Measurements from ENCODE around the gene CASK. TPM values are rescaled to one million over a fixed set of nuclear protein-coding genes. Genes with fewer than 3 reads are reported as not detected.

Gene CASK
- total RNA-seq, 1 donor from 2014 or later = 41.0 TPM

- H3K4me3 ChIP-seq = no peak overlapping the region
- H3K27me3 ChIP-seq = no peaks in the 10 kb centered on the region
- no peak for DNase-seq (ENCODE audit: extremely low spot score in 2 of 2)
- no peaks in the 10 kb centered on the region for H3K36me3 ChIP-seq
- no peaks in the 10 kb centered on the region for H3K9me3 ChIP-seq
- H3K4me1 ChIP-seq = no peaks in the 10 kb centered on the region
- TF ChIP-seq POLR2A (IDR thresholded peaks at IDR 0.05) = no peak
- TF ChIP-seq POLR2AphosphoS5 (IDR thresholded peaks at IDR 0.05; ENCODE audit: insufficient read depth in 1 of 2, low read depth in 1 of 2) = no peak
- no peak for TF ChIP-seq CTCF (IDR thresholded peaks at IDR 0.05)
- no peak overlapping the region for H3K27ac ChIP-seq
- intact Hi-C loops (cut with DNase I) = no loop called here
These were observed 212.2 kb downstream of the CASK start for GRCh38 chrX:41711021-41711667.

GRCh38 chrX:41708486-41708885 lies 214.9 kb downstream of the CASK start:
- Histone ChIP-seq H3K27me3 (no peaks in the 10 kb centered on the region), H3K9me3 (no peaks in the 10 kb centered on the region), H3K36me3 (no peaks in the 10 kb centered on the region), H3K27ac (no peak overlapping the region), H3K4me1 (no peaks in the 10 kb centered on the region), H3K4me3 (no peak overlapping the region)
- no peak for TF ChIP-seq CTCF (IDR thresholded peaks at IDR 0.05)
- TF ChIP-seq POLR2AphosphoS5 (IDR thresholded peaks at IDR 0.05; ENCODE audit: insufficient read depth in 1 of 2, low read depth in 1 of 2) = no peak
- no peak for TF ChIP-seq POLR2A (IDR thresholded peaks at IDR 0.05)
- intact Hi-C loops (cut with DNase I) = no loop called here
- DNase-seq (ENCODE audit: extremely low spot score in 2 of 2) = no peak

GRCh38 chrX:41707218-41707617 lies 216.1 kb downstream of the CASK start:
- Histone ChIP-seq H3K4me1 (no peaks in the 10 kb centered on the region), H3K9me3 (no peaks in the 10 kb centered on the region), H3K36me3 (no peaks in the 10 kb centered on the region), H3K4me3 (no peak overlapping the region), H3K27me3 (no peaks in the 10 kb centered on the region), H3K27ac (no peak overlapping the region)
- intact Hi-C loops (cut with DNase I) = no loop called here
- no peak for TF ChIP-seq POLR2A (IDR thresholded peaks at IDR 0.05)
- TF ChIP-seq CTCF (IDR thresholded peaks at IDR 0.05) = no peak
- no peak for TF ChIP-seq POLR2AphosphoS5 (IDR thresholded peaks at IDR 0.05; ENCODE audit: insufficient read depth in 1 of 2, low read depth in 1 of 2)
- no peak for DNase-seq (ENCODE audit: extremely low spot score in 2 of 2)

- no peak overlapping the region for H3K27ac ChIP-seq
- no peaks in the 10 kb centered on the region for H3K36me3 ChIP-seq
- no peak for DNase-seq (ENCODE audit: extremely low spot score in 2 of 2)
- H3K4me3 ChIP-seq = no peak overlapping the region
- H3K9me3 ChIP-seq = no peaks in the 10 kb centered on the region
- no peaks in the 10 kb centered on the region for H3K4me1 ChIP-seq
- no peaks in the 10 kb centered on the region for H3K27me3 ChIP-seq
- TF ChIP-seq POLR2AphosphoS5 (IDR thresholded peaks at IDR 0.05; ENCODE audit: insufficient read depth in 1 of 2, low read depth in 1 of 2) (no peak), POLR2A (IDR thresholded peaks at IDR 0.05) (no peak), CTCF (IDR thresholded peaks at IDR 0.05) (no peak)
- intact Hi-C loops (cut with DNase I) = no loop called here
These were observed 217.5 kb downstream of the CASK start for GRCh38 chrX:41705680-41706374.

GRCh38 chrX:41705042-41705441 lies 218.3 kb downstream of the CASK start:
- Histone ChIP-seq H3K36me3 (no peaks in the 10 kb centered on the region), H3K4me3 (no peak overlapping the region), H3K27me3 (no peaks in the 10 kb centered on the region), H3K9me3 (no peaks in the 10 kb centered on the region), H3K4me1 (no peaks in the 10 kb centered on the region), H3K27ac (no peak overlapping the region)
- no peak for DNase-seq (ENCODE audit: extremely low spot score in 2 of 2)
- TF ChIP-seq POLR2AphosphoS5 (IDR thresholded peaks at IDR 0.05; ENCODE audit: insufficient read depth in 1 of 2, low read depth in 1 of 2) (no peak), CTCF (IDR thresholded peaks at IDR 0.05) (no peak), POLR2A (IDR thresholded peaks at IDR 0.05) (no peak)
- intact Hi-C loops (cut with DNase I) = no loop called here
